ENCODE results near the gene LGALS9B. TPM values are rescaled to one million over a fixed set of nuclear protein-coding genes. Genes with fewer than 3 reads are reported as not detected.
"Not testable (repeated sequence)": the region's sequence is repeated elsewhere in the genome, so short reads cannot be mapped to it uniquely, and the experiment has no call there.

Gene LGALS9B
- total RNA-seq, 1 experiment from 2014 or later = not detected

DNA sequence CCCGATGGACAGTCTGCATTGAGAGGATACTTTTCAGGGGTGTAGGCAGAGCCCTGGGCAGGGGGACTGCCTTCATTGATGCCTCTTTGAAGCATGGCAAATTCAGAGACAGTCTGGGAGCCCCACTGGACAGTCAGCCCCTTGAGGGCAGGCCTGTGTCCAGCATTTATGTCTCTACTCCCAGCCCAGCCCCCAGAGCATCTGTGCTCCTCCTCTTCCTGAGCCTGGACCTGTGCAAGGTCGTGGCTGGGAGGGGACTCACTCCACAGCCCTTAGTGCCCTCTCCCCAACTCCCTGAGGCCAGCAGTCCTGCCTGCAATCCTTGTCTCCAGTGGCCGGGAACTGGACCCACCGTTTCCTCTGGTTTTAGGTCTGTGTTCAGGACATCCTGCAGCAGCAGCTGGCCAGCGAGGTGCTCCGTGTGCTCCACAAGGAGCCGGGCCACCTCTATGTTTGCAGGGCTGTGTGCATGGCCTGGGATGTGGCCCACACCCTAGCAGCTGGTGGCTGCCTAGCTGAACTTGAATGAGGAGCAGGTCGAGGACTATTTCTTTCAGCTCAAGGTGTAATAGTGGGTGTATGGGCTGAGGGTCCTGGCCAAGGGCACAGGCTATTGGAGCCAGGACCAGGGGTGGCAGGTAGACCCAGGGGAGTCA lies 22.6 kb downstream of the LGALS9B start:
- H3K9me3 ChIP-seq (ENCODE audit: low read length); H3K9ac ChIP-seq (ENCODE audit: low read length); H3K79me2 ChIP-seq (ENCODE audit: low read length); DNase-seq; H2AFZ ChIP-seq (ENCODE audit: low read length); H3K36me3 ChIP-seq (ENCODE audit: insufficient read depth, low read length); H3K9me2 ChIP-seq (replicated peaks; ENCODE audit: insufficient read depth, low read length); H4K20me1 ChIP-seq (ENCODE audit: insufficient read depth, low read depth, low read length); H3K27me3 ChIP-seq (ENCODE audit: low read length); H3K4me2 ChIP-seq (ENCODE audit: low read depth, low read length, poor library complexity, severe bottlenecking); H3K4me1 ChIP-seq (ENCODE audit: low read length); H3K4me3 ChIP-seq (ENCODE audit: low read length); H3K27ac ChIP-seq (ENCODE audit: low read length): not testable (repeated sequence)

DNA sequence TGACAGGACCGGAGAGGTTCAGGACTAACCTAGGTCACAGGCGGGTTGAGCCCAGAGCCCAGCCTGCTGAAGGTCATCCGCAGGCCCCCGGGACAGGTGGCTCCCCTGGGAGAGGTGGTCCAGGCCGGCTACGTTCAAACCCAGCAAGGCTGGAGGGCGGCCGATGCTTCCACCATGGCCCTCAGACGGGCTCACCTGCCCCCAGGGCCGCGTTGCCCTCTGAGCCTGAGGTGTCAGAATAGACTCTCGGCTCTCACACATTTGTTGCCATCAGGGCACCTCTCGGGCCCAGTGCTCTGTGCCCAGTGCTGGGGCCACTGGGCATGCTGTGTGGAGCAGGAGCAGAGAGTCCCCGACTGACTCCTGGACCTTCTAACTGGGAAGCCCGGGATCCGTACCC lies 23.2 kb downstream of the LGALS9B start:
- H2AFZ ChIP-seq (ENCODE audit: low read length); H3K79me2 ChIP-seq (ENCODE audit: low read length); H3K27me3 ChIP-seq (ENCODE audit: low read length); H3K4me3 ChIP-seq (ENCODE audit: low read length); H3K4me1 ChIP-seq (ENCODE audit: low read length); H3K36me3 ChIP-seq (ENCODE audit: insufficient read depth, low read length); H3K27ac ChIP-seq (ENCODE audit: low read length); H3K9me3 ChIP-seq (ENCODE audit: low read length); H4K20me1 ChIP-seq (ENCODE audit: insufficient read depth, low read depth, low read length); H3K9me2 ChIP-seq (replicated peaks; ENCODE audit: insufficient read depth, low read length); H3K9ac ChIP-seq (ENCODE audit: low read length); H3K4me2 ChIP-seq (ENCODE audit: low read depth, low read length, poor library complexity, severe bottlenecking); DNase-seq: not testable (repeated sequence)

DNA sequence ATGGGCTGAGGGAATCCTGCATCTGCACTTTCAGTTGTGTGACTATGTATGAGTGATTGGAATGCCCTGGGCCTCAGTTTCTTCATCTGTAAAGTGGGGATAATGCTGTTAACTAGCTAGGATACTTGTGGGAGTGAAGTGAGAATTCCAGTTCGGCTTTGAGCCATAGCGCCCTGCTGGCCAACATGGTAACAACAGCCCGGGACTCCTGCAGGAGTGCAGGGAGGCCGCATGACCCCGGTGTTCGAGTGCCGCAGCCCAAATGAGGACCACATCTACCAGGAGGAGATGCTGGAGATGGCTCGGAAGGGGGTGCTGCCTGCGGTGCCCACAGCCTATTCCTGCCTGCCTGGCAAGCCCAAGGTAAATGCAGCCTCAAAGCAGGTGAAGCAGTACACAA lies 23.7 kb downstream of the LGALS9B start:
- DNase-seq; H3K36me3 ChIP-seq (ENCODE audit: insufficient read depth, low read length); H3K9me3 ChIP-seq (ENCODE audit: low read length); H3K27ac ChIP-seq (ENCODE audit: low read length); H3K4me2 ChIP-seq (ENCODE audit: low read depth, low read length, poor library complexity, severe bottlenecking); H2AFZ ChIP-seq (ENCODE audit: low read length); H4K20me1 ChIP-seq (ENCODE audit: insufficient read depth, low read depth, low read length); H3K79me2 ChIP-seq (ENCODE audit: low read length); H3K4me3 ChIP-seq (ENCODE audit: low read length); H3K27me3 ChIP-seq (ENCODE audit: low read length); H3K9me2 ChIP-seq (replicated peaks; ENCODE audit: insufficient read depth, low read length); H3K9ac ChIP-seq (ENCODE audit: low read length); H3K4me1 ChIP-seq (ENCODE audit: low read length): not testable (repeated sequence)

DNA sequence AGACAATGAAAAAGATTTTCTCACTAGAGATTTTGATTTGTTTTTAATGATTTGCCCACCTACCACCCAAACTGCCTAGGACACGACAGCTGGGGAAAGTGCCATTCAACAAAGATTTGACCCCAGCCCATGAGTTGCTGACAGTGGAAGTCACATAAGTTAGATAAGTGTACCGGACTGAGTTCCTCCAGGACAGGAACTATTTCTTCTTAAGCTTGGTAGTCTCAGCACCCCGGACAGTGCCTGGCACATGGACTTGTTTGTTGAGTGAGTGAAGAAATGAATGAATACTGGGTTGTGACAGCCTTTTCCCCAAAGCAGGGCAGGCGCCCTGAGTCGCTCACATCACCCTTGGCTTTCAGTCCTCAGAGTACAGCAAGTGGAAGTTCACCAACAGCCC lies 26.7 kb downstream of the LGALS9B start:
- DNase-seq; H3K4me2 ChIP-seq (ENCODE audit: low read depth, low read length, poor library complexity, severe bottlenecking); H3K9me2 ChIP-seq (replicated peaks; ENCODE audit: insufficient read depth, low read length); H3K9ac ChIP-seq (ENCODE audit: low read length); H2AFZ ChIP-seq (ENCODE audit: low read length); H3K9me3 ChIP-seq (ENCODE audit: low read length); H3K79me2 ChIP-seq (ENCODE audit: low read length); H3K36me3 ChIP-seq (ENCODE audit: insufficient read depth, low read length); H3K4me3 ChIP-seq (ENCODE audit: low read length); H3K27me3 ChIP-seq (ENCODE audit: low read length); H3K4me1 ChIP-seq (ENCODE audit: low read length); H4K20me1 ChIP-seq (ENCODE audit: insufficient read depth, low read depth, low read length); H3K27ac ChIP-seq (ENCODE audit: low read length): not testable (repeated sequence)

DNA sequence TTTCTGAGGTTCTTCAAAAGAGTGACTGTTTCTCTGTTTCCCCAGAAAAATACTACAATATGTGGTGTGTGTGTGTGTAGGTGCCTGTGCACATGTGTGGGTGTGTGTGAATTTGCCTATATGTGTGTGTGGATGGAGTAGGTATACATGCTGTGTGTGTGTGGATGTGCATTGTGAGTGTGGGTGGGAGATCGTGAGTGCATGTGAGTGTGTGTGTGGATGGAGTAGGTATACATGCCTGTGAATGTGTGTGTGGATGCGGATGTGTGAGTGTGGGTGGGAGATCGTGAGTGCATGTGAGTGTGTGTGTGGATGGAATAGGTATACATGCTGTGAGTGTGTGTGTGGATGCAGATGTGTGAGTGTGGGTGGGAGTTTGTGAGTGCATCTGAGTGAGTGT lies 32.2 kb downstream of the LGALS9B start:
- not testable (repeated sequence) for H3K9me3 ChIP-seq (ENCODE audit: low read length); H4K20me1 ChIP-seq (ENCODE audit: insufficient read depth, low read depth, low read length); H3K4me3 ChIP-seq (ENCODE audit: low read length); DNase-seq; H3K4me1 ChIP-seq (ENCODE audit: low read length); H3K9ac ChIP-seq (ENCODE audit: low read length); H3K4me2 ChIP-seq (ENCODE audit: low read depth, low read length, poor library complexity, severe bottlenecking); H3K27ac ChIP-seq (ENCODE audit: low read length); H2AFZ ChIP-seq (ENCODE audit: low read length); H3K79me2 ChIP-seq (ENCODE audit: low read length); H3K36me3 ChIP-seq (ENCODE audit: insufficient read depth, low read length); H3K27me3 ChIP-seq (ENCODE audit: low read length); H3K9me2 ChIP-seq (replicated peaks; ENCODE audit: insufficient read depth, low read length)

DNA sequence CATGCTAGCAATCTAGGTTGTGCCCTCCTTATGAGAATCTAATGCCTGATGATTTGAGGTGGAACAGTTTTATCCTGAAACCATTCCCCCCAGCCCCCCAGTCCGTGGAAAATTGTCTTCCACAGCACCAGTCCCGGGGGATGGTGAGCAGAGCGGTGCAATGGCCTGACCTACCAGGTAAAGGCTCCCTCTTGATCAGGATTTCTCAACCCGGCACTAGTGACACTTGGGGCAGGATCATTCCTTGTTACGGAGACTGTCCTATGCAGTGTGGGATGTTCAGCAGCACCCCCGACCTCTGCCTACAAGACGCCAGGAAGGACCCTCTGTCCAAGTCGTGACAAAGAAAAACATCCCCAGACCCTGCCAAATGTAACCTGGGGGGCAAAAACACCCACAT lies 34.0 kb downstream of the LGALS9B start:
- H3K9ac ChIP-seq (ENCODE audit: low read length); H3K4me3 ChIP-seq (ENCODE audit: low read length); H3K9me3 ChIP-seq (ENCODE audit: low read length); H3K4me2 ChIP-seq (ENCODE audit: low read depth, low read length, poor library complexity, severe bottlenecking); H2AFZ ChIP-seq (ENCODE audit: low read length); H3K27me3 ChIP-seq (ENCODE audit: low read length); H3K79me2 ChIP-seq (ENCODE audit: low read length); DNase-seq; H3K36me3 ChIP-seq (ENCODE audit: insufficient read depth, low read length); H3K4me1 ChIP-seq (ENCODE audit: low read length); H3K27ac ChIP-seq (ENCODE audit: low read length); H4K20me1 ChIP-seq (ENCODE audit: insufficient read depth, low read depth, low read length); H3K9me2 ChIP-seq (replicated peaks; ENCODE audit: insufficient read depth, low read length): not testable (repeated sequence)

DNA sequence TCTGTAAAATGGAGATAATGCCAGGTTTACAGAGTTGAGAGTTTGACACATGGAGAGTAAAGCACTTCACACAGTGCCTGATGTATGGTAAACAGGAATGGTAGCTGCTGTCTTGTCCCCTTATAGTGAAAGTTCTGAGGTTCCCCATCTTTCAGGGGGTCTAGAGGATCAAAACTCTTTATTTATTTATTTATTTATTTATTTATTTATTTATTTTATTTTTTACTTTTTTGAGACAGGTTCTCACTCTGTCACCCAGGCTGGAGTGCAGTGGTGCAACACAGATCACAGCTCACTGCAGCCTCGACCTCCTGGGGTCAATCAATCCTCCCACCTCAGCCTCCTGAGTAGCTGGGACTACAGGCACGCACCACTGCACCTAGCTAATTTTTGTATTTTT lies 40.1 kb downstream of the LGALS9B start:
- H3K27ac ChIP-seq (ENCODE audit: low read length); H2AFZ ChIP-seq (ENCODE audit: low read length); H3K9me2 ChIP-seq (replicated peaks; ENCODE audit: insufficient read depth, low read length); H3K4me1 ChIP-seq (ENCODE audit: low read length); H4K20me1 ChIP-seq (ENCODE audit: insufficient read depth, low read depth, low read length); H3K4me3 ChIP-seq (ENCODE audit: low read length); H3K27me3 ChIP-seq (ENCODE audit: low read length); H3K79me2 ChIP-seq (ENCODE audit: low read length); DNase-seq; H3K9me3 ChIP-seq (ENCODE audit: low read length); H3K36me3 ChIP-seq (ENCODE audit: insufficient read depth, low read length); H3K9ac ChIP-seq (ENCODE audit: low read length); H3K4me2 ChIP-seq (ENCODE audit: low read depth, low read length, poor library complexity, severe bottlenecking): not testable (repeated sequence)

DNA sequence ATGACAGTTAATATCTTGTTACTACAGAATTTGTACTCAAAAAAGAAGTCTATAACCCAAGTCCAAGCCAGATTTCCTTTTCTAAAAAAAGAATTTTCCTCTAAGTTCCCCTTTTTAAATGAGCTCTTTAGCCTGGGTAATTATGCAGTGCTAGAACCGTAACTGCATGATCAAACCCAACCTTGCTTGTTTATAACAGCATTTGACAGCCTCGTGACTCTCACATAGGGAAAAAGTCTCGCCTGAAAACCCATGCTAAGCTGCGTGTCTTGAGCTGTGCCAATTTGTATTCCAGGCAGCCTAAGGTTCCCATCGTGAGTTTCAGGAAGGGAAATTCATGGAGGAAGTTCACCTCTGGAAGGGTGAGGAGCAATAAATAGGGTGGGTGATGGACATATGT lies 44.5 kb downstream of the LGALS9B start:
- not testable (repeated sequence) for H3K4me2 ChIP-seq (ENCODE audit: low read depth, low read length, poor library complexity, severe bottlenecking); H3K79me2 ChIP-seq (ENCODE audit: low read length); H3K27me3 ChIP-seq (ENCODE audit: low read length); H3K36me3 ChIP-seq (ENCODE audit: insufficient read depth, low read length); H2AFZ ChIP-seq (ENCODE audit: low read length); H4K20me1 ChIP-seq (ENCODE audit: insufficient read depth, low read depth, low read length); DNase-seq; H3K9me2 ChIP-seq (replicated peaks; ENCODE audit: insufficient read depth, low read length); H3K9ac ChIP-seq (ENCODE audit: low read length); H3K4me1 ChIP-seq (ENCODE audit: low read length); H3K27ac ChIP-seq (ENCODE audit: low read length); H3K4me3 ChIP-seq (ENCODE audit: low read length); H3K9me3 ChIP-seq (ENCODE audit: low read length)

DNA sequence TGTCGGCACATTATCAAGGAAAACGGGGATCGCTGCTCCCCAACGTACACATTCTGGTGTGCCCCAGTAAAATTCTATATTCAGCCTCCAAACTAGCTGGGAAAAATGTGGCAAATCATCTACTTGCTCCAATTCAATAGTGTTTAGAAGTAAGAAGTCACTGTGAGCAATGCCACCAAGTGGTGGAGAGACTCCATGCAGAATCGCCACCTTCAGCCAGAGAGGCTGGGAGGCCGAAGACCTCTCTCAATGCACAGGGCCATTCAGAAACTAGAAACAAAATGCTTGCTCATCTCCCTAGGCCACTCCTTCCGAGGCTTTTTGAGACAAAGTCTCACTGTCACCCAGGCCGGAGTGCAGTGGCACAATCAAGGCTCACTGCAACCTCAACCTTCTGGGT lies 48.5 kb downstream of the LGALS9B start:
- H3K4me2 ChIP-seq (ENCODE audit: low read depth, low read length, poor library complexity, severe bottlenecking); DNase-seq; H3K36me3 ChIP-seq (ENCODE audit: insufficient read depth, low read length); H3K9me2 ChIP-seq (replicated peaks; ENCODE audit: insufficient read depth, low read length); H3K4me1 ChIP-seq (ENCODE audit: low read length); H3K79me2 ChIP-seq (ENCODE audit: low read length); H3K4me3 ChIP-seq (ENCODE audit: low read length); H4K20me1 ChIP-seq (ENCODE audit: insufficient read depth, low read depth, low read length); H3K27me3 ChIP-seq (ENCODE audit: low read length); H3K27ac ChIP-seq (ENCODE audit: low read length); H2AFZ ChIP-seq (ENCODE audit: low read length); H3K9me3 ChIP-seq (ENCODE audit: low read length); H3K9ac ChIP-seq (ENCODE audit: low read length): not testable (repeated sequence)

All from Karpas-422 (cell line).